Endodermal cell (in vitro differentiated cells): Measurements from ENCODE around the gene SYNGR4. TPM values are rescaled to one million over a fixed set of nuclear protein-coding genes. Genes with fewer than 3 reads are reported as not detected.
"Not testable (repeated sequence)": the region's sequence is repeated elsewhere in the genome, so short reads cannot be mapped to it uniquely, and the experiment has no call there.

Source experiments
- DNase-seq: peaks from one replicate; pipeline ENCODE4 v3.0.0-alpha.2; 2017
- H3K27ac ChIP-seq: 2 replicates; pipeline ENCODE4 v1.5.1; 2013; ENCODE audit warnings: mild to moderate bottlenecking, low read depth, low read length, moderate library complexity
- H3K27me3 ChIP-seq: 2 replicates; pipeline ENCODE4 v1.6.1; 2013; ENCODE audit warnings: mild to moderate bottlenecking, low read length, moderate library complexity; ENCODE audit not compliant: insufficient read depth, control insufficient read depth, poor library complexity, severe bottlenecking
- H3K36me3 ChIP-seq: 2 replicates; pipeline ENCODE4 v1.7.0; 2013; ENCODE audit warnings: mild to moderate bottlenecking, low read length, moderate library complexity; ENCODE audit not compliant: control insufficient read depth, insufficient read depth
- H3K4me1 ChIP-seq: one replicate; pipeline ENCODE4 v1.7.0; 2013; ENCODE audit warnings: low read length; ENCODE audit not compliant: control insufficient read depth, insufficient read depth
- H3K4me3 ChIP-seq: 2 replicates; pipeline ENCODE4 v1.5.1; 2013; ENCODE audit warnings: mild to moderate bottlenecking, low read length, moderate library complexity
- H3K9ac ChIP-seq: 2 replicates; pipeline ENCODE4 v1.6.1; 2013; ENCODE audit warnings: mild to moderate bottlenecking, low read length, moderate library complexity; ENCODE audit not compliant: poor library complexity, severe bottlenecking; ENCODE audit errors: extremely low read depth
- H3K9me3 ChIP-seq: 2 replicates; pipeline ENCODE4 v1.6.1; 2013; ENCODE audit warnings: mild to moderate bottlenecking, low read length, moderate library complexity; ENCODE audit not compliant: control insufficient read depth
- H3K27ac Mint-ChIP-seq: 2 replicates; pipeline ENCODE4 v1.8.0; 2020; ENCODE audit warnings: mixed read lengths
- H3K27me3 Mint-ChIP-seq: 2 replicates; pipeline ENCODE4 v1.8.0; 2021; ENCODE audit warnings: mild to moderate bottlenecking, mixed read lengths; ENCODE audit not compliant: insufficient read depth
- H3K36me3 Mint-ChIP-seq: 2 replicates; pipeline ENCODE4 v1.8.0; 2020; ENCODE audit warnings: low read depth, mixed read lengths
- H3K4me1 Mint-ChIP-seq: 2 replicates; pipeline ENCODE4 v1.8.0; 2020; ENCODE audit warnings: mixed read lengths
- H3K4me3 Mint-ChIP-seq: 2 replicates; pipeline ENCODE4 v1.8.0; 2020; ENCODE audit warnings: mild to moderate bottlenecking, moderate library complexity, mixed read lengths
- H3K9me3 Mint-ChIP-seq: 2 replicates; pipeline ENCODE4 v1.8.0; 2020; ENCODE audit warnings: mild to moderate bottlenecking, mixed read lengths
- CTCF ChIP-seq: fragments of 200-600 bp; sonication (generic); conservative IDR thresholded peaks from 2 replicates; pipeline ENCODE4 v1.5.0; 2021; ENCODE audit warnings: antibody characterized with exemption, mild to moderate bottlenecking
- WGBS, 2 experiments: methylation state at CpG; one replicate each; pipeline versions ENCODE4 v1.1.5 to v1.1.7; 2013; ENCODE audit warnings: missing lambda C conversion rate in 2 of 2, mixed read lengths in 1 of 2; ENCODE audit not compliant: insufficient coverage in 1 of 2, insufficient read length in 1 of 2; 5-methylcytosine and 5-hydroxymethylcytosine counted together
- total RNA-seq, 2 donors: library from RNA; stranded (reverse); fragmentation: NEBNext Ultra II Directional in 1 of 2; extraction: Animal tissue kit (Norgen Biotek cat#: 25700) in 1 of 2; gene quantifications; 2 replicates in 1 of 2; 3 replicates in 1 of 2; pipeline ENCODE4 v1.2.1, GENCODE V29; 2021

SYNGR4 gene
- total RNA-seq, 2 donors from 2014 or later: not detected

- Histone ChIP-seq H3K4me3 (no peak overlapping the region), H3K4me1 (no peaks in the 10 kb centered on the region), H3K27ac (no peak overlapping the region), H3K9me3 (no peaks in the 10 kb centered on the region), H3K27me3 (no peaks in the 10 kb centered on the region), H3K36me3 (peaks cover 68% of the 10 kb centered on the region), H3K9ac (no peak overlapping the region)
- no peak for DNase-seq
- 88 to 100% methylated on average over 1 to 2 of the region's 3 CpGs for WGBS, 2 experiments
- Mint-ChIP-seq H3K27me3 (peaks cover 4% of the 10 kb centered on the region), H3K27ac (no peak overlapping the region), H3K4me1 (no peaks in the 10 kb centered on the region), H3K36me3 (peaks cover 58% of the 10 kb centered on the region), H3K9me3 (no peaks in the 10 kb centered on the region), H3K4me3 (no peak overlapping the region)
- TF ChIP-seq CTCF: no peak
Observed at GRCh38 chr19:48386981-48387380, 22.8 kb downstream of the SYNGR4 start.

GRCh38 chr19:48390188-48391099, 26.3 kb downstream of the SYNGR4 start:
- Histone ChIP-seq H3K36me3 (peaks cover 42% of the 10 kb centered on the region), H3K27ac (peak overlapping the region; percentile 57), H3K27me3 (peaks cover 17% of the 10 kb centered on the region), H3K4me3 (peak overlapping the region; percentile 97), H3K9ac (peak overlapping the region; percentile 93), H3K9me3 (no peaks in the 10 kb centered on the region), H3K4me1 (no peaks in the 10 kb centered on the region)
- H3K36me3 Mint-ChIP-seq: peaks cover 29% of the 10 kb centered on the region
- TF ChIP-seq CTCF: peak; percentile 84
- peak overlapping the region; percentile 93 for H3K27ac Mint-ChIP-seq
- 5% methylated on average over 16 to 23 of the region's 24 CpGs for WGBS, 2 experiments
- no peaks in the 10 kb centered on the region for H3K9me3 Mint-ChIP-seq
- DNase-seq: peak; percentile 86
- peak overlapping the region; percentile 96 for H3K4me3 Mint-ChIP-seq
- H3K4me1 Mint-ChIP-seq: peaks cover 4% of the 10 kb centered on the region
- H3K27me3 Mint-ChIP-seq: peaks cover 35% of the 10 kb centered on the region

GRCh38 chr19:48391100-48392005, 27.2 kb downstream of the SYNGR4 start, which contains the start of gene KDELR1:
KDELR1 (minus strand) TSS chr19:48391551; CDS start chr19:48391358, 193 bp downstream.
- Histone ChIP-seq H3K4me1 (no peaks in the 10 kb centered on the region), H3K36me3 (peaks cover 33% of the 10 kb centered on the region), H3K9ac (peak within 1 kb of the TSS; percentile 93), H3K9me3 (no peaks in the 10 kb centered on the region), H3K4me3 (peak within 1 kb of the TSS; percentile 97), H3K27ac (peak within 1 kb of the TSS; percentile 57), H3K27me3 (peaks cover 26% of the 10 kb centered on the region)
- H3K9me3 Mint-ChIP-seq: no peaks in the 10 kb centered on the region
- peak within 1 kb of the TSS; percentile 96 for H3K4me3 Mint-ChIP-seq
- peak; percentile 92 for TF ChIP-seq CTCF
- H3K36me3 Mint-ChIP-seq: peaks cover 25% of the 10 kb centered on the region
- peaks cover 4% of the 10 kb centered on the region for H3K4me1 Mint-ChIP-seq
- H3K27ac Mint-ChIP-seq: peak within 1 kb of the TSS; percentile 93
- 7 to 11% methylated on average over 5 to 42 of the region's 42 CpGs for WGBS, 2 experiments
- DNase-seq: peak; percentile 91
- peaks cover 45% of the 10 kb centered on the region for H3K27me3 Mint-ChIP-seq

- Mint-ChIP-seq H3K36me3 (peaks cover 23% of the 10 kb centered on the region), H3K27me3 (peaks cover 51% of the 10 kb centered on the region)
- not testable (repeated sequence) for H3K4me3 ChIP-seq, H3K4me3 Mint-ChIP-seq, H3K27ac Mint-ChIP-seq, H3K4me1 ChIP-seq, DNase-seq, H3K9me3 Mint-ChIP-seq, H3K27ac ChIP-seq, H3K4me1 Mint-ChIP-seq, H3K9ac ChIP-seq, H3K9me3 ChIP-seq
- Histone ChIP-seq H3K36me3 (peaks cover 26% of the 10 kb centered on the region), H3K27me3 (peaks cover 32% of the 10 kb centered on the region)
- WGBS, 2 experiments: 69% methylated on average over 1 of the region's 1 CpG; no CpG with 5 or more reads in 1 of the 2 experiments
Observed at GRCh38 chr19:48392006-48392344, 27.8 kb downstream of the SYNGR4 start.
